Lower leg skin (tissue), 3 donors: ENCODE results near the gene ZFAND5.

Experiments used
- CTCF ChIP-seq, 3 donors: fragments of 450-650 bp; IDR thresholded peaks; one replicate each; pipeline ENCODE4 v1.5.1; 2016; ENCODE audit warnings: antibody characterized with exemption in 3 of 3, mild to moderate bottlenecking in 3 of 3, moderate library complexity in 2 of 3
- POLR2A ChIP-seq, 2 donors: fragments of 450-650 bp; IDR thresholded peaks; one replicate each; pipeline ENCODE4 v1.6.1; 2016 to 2017; ENCODE audit warnings: antibody characterized with exemption in 2 of 2, mild to moderate bottlenecking in 1 of 2, moderate library complexity in 1 of 2

DNA sequence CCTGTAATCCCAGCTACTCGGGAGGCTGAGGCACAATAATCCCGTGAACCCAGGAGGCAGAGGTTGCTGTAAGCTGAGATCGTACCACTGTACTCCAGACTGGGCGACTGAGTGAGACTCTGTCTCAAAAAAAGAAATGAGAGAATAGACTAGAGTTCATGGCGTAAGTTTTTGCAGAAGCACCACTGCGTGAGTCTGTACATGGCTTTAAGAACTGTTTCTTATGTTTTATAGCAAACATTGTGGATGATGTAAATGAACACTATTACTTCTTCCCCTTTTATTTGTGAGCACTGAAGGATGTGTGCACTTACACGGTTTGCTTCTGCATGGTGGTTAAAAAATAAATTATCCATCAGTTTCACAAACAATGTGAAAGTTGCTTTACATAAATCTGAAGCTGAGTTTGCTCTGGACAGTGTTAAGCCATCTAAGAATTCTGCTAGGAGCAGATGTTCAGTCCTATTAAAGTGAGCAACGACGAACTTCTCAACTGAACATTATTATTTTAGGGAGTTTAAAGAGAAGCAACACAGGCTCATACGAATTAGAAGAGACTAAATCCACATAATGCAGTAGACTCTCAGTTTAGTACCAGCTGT, 52.5 kb downstream of the ZFAND5 start:
- TF ChIP-seq CTCF (IDR thresholded peaks at IDR 0.05) (no peak), POLR2A (IDR thresholded peaks at IDR 0.05) (no peak)
